Islet of Langerhans (tissue), 1 donor: Measurements from ENCODE around the gene TGFBR2.
A peak's percentile ranks its signal among the peaks of the same experiment; 100 is the strongest.

Experiments used
- FAIRE-seq: peaks from one replicate; lab custom pipeline; 2011; peaks lifted over from hg19 to GRCh38; lab: Jason Lieb, UNC

The TGFBR2 gene

DNA sequence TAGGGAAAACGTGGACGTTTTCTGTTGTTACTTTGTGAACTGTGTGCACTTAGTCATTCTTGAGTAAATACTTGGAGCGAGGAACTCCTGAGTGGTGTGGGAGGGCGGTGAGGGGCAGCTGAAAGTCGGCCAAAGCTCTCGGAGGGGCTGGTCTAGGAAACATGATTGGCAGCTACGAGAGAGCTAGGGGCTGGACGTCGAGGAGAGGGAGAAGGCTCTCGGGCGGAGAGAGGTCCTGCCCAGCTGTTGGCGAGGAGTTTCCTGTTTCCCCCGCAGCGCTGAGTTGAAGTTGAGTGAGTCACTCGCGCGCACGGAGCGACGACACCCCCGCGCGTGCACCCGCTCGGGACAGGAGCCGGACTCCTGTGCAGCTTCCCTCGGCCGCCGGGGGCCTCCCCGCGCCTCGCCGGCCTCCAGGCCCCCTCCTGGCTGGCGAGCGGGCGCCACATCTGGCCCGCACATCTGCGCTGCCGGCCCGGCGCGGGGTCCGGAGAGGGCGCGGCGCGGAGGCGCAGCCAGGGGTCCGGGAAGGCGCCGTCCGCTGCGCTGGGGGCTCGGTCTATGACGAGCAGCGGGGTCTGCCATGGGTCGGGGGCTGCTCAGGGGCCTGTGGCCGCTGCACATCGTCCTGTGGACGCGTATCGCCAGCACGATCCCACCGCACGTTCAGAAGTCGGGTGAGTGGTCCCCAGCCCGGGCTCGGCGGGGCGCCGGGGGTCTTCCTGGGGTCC is at the start of gene TGFBR2:
TGFBR2 (plus strand) TSS at position 301 of the 731 bp plus-strand sequence; CDS start at position 584, 283 bp downstream.
- no peak for FAIRE-seq

DNA sequence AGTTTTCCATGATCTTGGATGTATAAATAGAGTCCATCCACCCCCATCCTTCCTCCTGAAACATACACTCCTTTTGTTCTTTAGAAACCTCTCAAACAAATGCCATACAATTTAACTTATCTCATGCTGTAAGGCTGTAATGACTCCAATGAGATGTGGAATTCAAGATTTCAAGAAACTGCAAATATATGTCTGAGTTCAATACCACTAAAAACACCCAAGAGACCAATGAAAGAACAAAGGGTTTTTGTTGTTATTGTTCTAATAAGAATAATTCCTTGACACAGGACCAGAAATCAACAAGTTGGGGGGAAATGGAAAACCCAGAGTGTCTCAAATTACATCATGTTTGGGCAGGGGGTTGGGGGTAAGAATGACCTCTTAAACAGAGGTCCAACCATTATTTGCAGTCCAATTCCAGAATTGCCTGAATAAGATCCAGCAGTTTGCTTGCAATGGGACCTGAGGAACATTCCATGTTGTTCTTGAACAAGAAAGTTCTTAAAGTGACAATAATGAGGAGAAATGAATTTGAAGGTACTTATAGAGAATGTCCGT is 48.6 kb upstream of the TGFBR2 start:
- FAIRE-seq, result no peak

DNA sequence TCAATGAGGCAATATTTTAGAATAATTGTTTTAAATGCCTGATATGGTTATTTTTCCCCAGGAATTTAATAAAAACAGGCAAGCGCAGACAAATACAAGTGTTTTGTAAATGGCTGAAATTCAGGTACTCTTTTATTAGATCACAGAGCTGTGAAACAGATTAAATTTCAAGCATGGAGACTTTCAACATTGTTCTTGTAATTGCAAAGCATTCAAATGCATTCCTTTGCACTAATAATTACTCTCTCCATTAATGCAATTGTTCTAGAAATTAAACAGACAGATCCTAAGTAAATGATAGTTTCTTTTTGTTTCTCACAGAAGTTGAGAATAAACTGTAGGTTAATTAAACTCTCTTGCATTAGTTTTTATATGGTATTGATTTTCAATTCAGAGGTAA is 42.4 kb upstream of the TGFBR2 start:
- FAIRE-seq, result no peak

DNA sequence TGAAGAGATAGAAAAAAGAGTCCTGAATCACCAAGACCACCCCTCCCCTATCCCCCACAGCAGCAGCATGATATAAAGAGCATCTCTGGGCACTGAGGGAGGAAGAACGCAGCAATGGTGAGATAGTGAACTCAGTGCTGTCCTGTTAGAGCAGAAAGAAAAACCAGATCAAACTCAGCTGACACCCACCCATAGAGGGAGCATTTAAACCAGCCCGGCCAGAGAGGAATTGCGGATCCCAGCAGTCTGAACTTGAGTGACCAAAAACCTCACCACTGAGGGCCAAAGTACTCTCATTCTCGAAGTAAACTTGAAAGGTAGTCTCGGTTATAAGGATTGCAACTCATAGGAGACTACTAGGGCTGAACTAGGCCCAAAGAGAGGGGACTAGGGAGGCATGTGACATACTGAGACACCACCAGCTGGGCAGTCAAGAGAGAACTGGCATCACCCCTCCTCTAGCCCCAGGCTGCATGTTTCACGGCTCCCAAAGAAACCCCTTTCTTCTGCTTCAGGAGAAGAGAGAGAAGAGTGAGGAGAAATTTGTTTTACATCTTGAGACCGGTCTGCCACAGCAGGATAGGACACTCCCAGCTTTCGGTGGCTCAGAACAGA is 39.2 kb upstream of the TGFBR2 start:
- no peak for FAIRE-seq

DNA sequence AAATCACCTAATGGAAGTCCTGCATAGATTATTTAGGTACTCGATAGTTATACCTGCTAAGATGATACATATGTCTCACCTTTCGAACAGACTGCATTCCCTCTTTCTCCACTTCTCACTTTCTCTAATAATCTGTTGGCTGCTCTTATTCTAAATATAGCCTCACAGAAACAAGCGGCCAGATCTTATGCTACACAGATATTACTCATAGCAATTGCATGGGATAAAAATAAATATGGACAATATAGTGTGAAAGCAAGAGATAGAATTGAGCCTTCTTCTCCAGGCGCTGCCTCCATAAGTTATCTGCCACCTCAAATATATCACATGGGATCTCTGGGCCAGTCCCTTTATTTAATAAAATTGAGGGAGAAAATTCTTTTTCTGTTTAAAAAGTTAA is 29.5 kb upstream of the TGFBR2 start:
- no peak for FAIRE-seq

DNA sequence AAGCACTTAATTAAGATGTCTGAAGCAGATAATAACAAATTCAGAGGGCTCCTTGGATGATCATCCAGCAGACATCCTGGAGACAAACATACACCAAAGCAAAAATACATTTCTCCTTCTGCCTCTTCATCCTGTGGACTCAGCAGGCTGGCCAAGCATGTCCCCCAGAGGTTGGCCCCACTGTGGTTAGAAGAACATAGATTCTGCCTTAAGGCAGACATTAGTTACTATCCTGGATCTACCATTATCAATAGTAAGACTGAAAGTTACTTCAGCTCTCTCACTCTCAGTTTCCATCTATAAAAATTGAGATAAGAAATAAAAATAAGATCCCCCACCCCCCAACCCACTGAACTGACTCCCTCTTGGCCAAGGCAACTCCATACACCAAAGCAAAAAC is 28.6 kb upstream of the TGFBR2 start:
- FAIRE-seq, result no peak

DNA sequence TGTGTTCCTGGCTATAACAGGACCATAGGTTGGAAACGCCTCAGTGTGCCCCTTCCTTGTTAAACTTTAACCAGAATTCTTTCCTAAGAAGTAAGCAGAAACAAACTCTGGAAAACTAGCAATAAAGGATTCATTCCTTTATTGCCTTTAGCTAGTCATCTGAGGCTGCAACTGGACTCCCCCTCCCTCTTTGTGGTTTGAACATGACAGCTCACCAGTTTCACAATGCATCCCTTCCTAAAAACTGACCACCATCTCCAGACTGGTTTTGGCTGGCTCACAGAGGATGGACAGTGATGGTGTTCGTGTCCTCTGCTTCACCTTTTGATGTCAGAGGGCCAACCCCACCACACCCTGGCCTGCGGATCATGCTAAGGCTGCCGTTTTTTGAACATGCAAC is 27.9 kb upstream of the TGFBR2 start:
- no peak for FAIRE-seq

DNA sequence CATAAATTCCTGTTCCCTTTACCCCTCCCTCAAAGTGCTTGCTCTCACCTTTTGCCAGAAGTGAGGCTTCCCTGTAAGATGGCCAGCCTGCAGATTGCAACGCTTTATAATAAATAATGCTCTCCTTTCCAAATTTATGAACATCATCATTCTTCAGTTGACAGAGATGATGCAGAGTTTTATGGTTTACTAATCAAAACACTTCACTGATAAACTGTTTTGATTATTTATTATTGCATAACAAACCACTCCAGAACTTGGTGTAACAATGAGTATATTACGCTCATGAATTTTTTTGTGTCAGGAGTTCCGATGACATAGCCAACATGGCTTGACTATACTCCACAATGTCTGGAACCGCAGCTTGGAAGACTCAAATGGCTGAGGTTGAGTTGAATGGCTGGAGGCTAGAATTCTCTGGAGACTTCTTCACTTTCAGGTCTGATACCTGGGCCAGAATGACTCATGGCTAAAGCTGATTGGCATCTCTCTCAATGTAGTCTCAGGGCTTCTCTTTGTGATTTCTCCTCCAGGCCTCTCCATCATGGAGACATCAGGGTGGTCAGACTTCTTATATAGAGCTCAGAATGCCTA is 27.3 kb upstream of the TGFBR2 start:
- no peak for FAIRE-seq

DNA sequence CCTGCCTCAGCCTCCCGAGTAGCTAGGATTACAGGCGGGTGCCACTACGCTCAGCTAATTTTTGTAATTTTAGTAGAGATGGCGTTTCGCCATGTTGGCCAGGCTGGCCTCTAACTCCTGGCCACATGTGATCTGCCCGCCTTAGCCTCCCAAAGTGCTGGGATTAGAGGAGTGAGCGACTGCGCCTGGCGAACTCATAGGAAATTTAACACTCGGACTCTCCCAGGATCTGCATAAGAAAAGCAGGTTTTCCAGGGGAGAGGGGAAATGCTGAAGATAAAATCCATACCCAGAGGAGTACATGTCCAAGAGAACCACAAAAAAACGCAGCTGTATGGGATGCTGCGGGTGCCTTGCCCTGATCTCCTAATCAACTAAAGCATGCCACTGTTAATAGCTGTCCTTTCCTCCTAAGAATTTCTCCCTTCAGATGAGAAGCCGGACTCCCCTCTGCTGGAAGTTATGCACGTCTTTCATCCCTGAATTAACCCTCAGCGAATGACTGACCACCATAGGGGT is 25.3 kb upstream of the TGFBR2 start:
- no peak for FAIRE-seq

DNA sequence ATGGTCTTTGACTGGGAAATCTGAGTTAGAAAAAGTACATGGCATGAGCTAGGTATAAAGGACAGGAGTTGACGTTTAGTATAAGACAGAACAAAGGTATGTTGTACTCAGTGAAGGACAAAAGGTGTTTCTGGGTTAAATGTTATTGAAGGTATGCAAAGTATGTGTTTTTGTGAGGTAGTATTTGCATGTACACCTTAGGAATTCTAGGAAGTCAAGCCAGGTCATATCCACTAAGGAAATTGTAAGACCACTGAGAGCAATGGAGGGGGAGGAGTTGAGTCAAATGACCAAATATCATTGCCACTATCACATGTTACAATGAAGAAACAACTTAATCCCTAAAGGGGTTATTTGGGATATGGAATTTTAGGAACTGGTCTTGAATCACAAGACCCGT is 24.4 kb upstream of the TGFBR2 start:
- no peak for FAIRE-seq

DNA sequence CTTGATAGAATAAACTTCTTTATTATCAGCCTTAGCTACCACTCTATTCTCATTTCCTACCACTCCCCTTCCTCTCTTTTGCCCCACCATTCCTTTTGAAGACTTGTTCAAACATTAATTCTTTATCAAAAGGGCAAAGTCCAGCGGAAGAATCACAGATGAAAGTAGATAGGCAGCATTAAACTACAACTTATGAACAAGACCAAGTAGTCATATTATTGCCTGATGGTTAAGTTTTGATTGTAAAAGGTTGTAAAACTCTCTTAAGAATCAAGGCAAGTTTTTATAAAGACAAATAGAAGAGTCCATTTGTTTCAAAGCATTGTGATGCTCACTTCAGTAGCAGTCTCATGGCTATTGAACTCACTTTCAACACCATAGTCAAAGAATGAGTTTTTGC is 22.4 kb upstream of the TGFBR2 start:
- no peak for FAIRE-seq

DNA sequence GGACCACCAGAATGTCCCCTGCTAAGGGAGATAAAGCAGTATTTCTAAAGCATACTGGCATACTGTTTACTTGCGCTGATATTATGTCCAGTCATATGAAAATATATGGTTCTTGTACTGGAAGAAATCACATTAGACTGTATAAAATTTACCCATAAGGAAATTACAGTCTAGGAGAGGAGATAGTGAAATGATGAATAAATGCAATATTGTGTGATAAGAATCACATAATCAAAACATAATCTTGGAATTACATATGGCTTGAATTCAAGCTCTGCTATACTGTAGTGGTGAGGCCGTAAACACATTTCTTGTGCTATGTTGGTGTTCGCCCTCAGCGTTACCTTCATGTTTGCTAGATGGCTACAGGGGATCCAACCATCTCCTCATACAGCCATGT is 20.7 kb upstream of the TGFBR2 start:
- no peak for FAIRE-seq

DNA sequence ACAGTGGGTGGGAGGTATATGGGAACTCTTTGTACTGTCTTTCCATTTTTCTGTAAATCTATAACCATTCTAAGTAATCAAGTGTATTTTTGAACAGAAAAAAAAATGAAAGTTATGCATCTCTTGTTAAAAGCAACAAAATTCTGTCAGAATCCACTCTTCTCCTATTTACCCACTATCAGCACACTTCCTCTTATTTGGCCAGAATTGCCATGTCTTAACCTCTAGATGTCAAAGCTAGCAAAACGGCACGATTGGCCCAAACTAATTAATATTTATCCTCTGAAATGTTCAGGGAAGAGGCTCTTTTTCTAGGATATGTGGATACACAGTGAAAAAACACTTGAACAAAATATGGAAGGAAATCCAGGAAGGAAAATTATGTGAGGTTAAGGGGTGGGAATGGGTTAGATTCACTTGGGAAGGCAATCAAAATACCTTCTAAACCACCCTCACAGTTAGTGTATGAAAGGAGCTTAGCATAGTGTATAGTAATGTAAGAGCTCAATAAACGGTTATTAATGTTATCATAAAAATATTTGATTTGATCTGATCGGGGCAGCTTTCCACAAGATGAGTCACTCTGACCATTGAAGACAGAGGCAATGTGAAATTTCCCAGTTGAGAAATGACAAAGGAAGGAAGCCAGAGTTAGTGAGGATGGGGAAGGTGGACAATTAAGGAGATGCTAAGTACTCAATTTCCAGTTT is 20.1 kb upstream of the TGFBR2 start:
- FAIRE-seq, result no peak

DNA sequence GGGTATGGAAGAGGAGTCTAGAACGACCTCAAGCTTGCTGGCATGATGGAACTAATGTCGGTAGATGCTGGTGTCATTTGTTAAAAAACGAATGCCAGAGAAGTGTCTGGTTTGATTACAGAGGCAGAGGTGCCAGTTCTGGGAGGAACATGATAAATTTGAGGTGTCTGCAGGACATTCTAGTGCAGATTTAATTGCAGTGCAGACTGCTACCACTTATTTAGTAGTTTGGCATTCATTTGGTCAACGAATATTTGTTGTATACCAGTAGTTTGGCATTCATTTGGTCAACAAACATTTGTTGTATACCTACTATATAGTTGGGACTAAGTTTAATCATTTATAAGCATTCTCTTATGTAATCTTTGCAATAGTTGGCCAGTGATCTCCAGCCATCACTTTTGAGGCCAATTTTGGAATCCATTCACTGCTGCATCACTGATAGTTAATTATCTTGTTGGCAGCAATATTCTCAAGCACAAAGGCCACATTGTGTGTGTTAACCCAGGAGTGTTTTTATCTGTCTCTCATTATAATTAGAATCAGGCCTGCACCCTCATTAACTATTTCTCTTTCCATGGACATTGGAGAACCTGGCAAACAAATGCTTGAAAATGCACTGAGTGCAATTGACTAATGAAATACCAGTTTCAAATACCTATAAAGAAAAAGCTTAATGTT is 19.5 kb upstream of the TGFBR2 start:
- no peak for FAIRE-seq

DNA sequence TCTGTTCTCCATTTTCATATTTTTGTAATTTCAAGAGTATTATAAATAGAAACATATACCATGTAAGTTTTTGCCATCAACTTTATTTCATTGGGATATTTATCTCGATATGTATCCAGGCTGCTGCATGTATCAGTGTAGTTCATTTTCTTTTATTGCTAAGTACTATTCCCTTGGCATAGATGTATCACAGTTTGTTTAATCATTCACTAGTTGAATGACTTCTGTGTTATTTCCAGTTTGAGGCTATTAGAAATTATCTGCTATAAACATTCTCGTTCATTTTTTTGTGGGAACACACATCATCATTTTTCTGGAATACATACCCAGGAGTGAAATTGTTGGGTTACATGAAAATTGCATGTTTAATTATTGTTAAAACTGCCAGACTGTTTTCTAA is 18.5 kb upstream of the TGFBR2 start:
- no peak for FAIRE-seq

DNA sequence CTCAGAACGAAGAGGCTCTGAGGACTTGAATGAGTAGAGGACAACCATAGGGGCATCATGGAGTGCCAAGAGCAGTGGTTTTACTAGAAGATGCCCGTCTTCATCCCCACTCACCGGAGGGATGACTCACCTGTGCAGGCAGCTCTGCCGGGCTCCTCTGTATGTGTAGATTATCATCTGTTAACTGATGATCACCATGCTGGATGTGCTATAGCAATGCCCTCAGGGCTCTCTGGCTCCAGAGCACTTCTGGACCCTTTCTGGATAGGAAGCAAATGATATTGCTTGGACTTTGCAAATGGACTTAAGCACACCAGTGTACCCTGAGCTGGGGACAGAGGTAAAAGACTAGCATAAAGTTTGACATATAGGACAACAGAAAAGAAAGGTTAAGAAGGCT is 10.2 kb upstream of the TGFBR2 start:
- FAIRE-seq, result no peak

DNA sequence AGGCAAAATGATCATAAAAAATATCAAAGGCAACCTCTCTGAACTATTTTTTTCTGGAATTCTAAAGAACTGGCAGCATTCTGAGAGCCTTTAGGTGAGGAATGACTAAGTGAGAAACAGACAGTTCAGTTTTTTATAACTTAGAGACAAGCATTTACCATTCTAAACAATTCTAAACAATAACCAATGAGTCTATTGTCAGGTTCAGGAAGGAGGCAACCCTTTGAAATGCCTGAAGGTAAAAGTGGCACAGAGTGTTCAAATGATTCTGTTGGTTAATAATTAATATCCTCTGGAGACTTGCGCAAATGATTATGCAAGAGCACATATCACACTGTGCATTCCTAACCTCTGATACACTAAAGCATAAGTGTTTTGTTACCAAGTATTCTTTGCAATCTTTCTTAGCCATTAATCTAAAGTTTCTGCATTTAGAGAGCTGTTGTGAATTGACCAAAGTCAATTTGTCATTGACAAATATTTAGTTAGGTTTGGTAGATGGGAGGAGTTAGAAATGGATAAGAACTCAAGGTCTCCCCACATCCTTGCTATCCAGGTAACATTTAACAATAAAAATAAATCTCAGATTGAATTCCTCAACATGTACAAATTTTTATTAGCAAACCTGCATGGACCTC is 9.2 kb upstream of the TGFBR2 start:
- FAIRE-seq, result peak; percentile 97

DNA sequence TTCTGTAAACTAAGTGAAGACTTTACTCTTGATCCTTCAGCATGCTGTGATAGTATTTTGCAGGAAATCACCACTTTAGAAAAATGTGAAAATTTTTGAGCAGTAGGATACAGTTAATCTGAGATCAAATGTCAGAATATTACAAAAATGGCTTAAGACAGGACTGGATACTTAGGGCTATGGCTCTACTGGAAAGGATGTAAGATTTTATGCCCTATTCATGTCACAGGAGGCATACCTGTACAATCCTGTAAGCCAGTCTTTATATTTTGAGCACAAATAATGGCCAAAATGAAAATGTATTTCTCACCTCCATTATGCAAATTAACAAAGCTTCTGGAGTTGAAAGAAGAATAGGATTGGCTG is 8.6 kb upstream of the TGFBR2 start:
- FAIRE-seq, result no peak

DNA sequence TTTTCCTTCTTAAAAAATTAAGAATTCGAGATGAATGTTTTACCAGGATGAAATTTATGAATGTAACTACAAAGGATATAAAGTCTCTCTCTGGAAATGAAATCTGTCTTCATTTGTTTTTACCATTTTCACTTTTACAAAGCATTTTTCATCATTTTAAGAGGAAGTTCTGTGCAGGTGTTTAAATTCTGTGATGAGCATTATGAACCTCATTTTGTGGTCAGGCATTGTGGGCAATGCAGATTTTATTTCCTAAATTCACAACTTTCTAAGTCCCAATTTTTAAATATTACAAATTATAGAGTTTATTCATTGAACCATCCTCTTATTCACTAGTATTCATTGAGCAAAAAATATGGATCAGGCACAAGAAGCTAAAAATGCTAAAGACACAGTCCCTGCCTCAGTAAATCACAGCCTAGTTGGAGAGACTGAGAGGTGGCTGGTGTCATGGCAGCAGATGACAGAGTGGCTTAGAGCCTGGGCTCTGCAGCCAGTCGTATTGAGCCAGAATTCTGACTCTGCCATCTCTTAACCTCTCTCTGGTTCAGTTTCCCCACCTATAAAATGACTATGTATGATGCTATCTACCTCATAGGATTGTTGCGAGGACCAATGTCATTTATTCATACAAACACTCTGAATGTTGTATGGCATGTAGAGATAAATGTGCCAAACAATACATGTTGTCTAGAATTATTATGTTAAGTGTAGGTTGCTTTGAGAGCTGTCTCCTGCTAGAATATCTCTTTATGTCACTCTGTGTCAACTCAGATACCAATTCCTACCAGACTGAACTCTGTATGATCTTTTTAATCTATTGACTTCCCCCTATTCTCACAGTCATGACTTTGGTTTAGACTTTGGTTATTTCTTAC is 7.5 kb upstream of the TGFBR2 start:
- FAIRE-seq, result no peak

DNA sequence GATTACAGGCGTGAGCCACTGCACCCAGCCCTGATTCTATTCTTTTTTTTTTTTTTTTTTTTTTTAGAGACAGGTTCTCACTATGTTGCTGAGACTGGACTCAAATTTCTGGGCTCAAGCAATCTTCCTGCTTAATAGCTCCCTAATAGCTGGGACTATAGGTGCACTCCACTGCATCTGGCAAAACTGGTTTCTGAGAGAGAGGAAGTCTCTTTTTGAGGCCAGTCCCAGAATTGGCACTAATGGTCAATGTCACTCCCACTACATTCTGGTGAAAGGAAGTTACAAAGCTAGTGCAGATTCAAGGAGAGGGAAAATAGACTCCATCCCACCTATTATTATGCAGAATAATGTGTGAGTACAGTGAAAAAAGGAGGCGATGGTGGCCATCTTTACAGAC is 5.8 kb upstream of the TGFBR2 start:
- FAIRE-seq, result no peak

DNA sequence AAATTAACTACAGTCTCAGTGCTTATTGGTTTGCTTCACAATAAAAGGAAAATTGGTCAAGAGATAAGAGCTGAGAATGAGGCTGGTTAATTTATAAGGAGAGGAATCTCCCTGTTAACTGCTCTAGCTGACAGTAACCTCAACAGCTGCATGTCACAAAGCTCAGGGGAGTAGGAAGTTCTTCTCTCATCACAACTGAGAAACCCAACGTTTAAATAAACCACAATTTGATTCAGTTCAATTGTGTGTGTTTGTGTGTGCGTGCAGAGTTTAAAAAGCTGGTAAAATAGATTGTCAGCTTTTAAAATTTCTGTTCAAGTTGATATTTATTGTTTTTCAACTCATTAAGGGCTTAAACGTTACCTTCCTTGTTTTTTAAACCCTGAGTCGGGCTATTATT is 3.5 kb upstream of the TGFBR2 start:
- FAIRE-seq, result no peak
